DOHH2 (cell line): ENCODE measurements around the gene IGFLR1.

ENCODE experiments used
- EZH2phosphoT487 ChIP-seq: fragments of 200-600 bp; sonication (generic); IDR thresholded peaks from 2 replicates; pipeline ENCODE4 v1.6.1; 2017; ENCODE audit warnings: borderline replicate concordance, mild to moderate bottlenecking, antibody characterized with exemption, low read length, moderate library complexity, mixed read lengths
- TF ChIP-seq, protein P1 (sequence below): fragments of 200-600 bp; sonication (generic); IDR thresholded peaks from one replicate; pipeline ENCODE4 v1.5.1; 2014; ENCODE audit warnings: antibody characterized with exemption, mild to moderate bottlenecking, low read depth, low read length; ENCODE audit not compliant: poor library complexity, severe bottlenecking

- TF ChIP-seq, protein P1, sequence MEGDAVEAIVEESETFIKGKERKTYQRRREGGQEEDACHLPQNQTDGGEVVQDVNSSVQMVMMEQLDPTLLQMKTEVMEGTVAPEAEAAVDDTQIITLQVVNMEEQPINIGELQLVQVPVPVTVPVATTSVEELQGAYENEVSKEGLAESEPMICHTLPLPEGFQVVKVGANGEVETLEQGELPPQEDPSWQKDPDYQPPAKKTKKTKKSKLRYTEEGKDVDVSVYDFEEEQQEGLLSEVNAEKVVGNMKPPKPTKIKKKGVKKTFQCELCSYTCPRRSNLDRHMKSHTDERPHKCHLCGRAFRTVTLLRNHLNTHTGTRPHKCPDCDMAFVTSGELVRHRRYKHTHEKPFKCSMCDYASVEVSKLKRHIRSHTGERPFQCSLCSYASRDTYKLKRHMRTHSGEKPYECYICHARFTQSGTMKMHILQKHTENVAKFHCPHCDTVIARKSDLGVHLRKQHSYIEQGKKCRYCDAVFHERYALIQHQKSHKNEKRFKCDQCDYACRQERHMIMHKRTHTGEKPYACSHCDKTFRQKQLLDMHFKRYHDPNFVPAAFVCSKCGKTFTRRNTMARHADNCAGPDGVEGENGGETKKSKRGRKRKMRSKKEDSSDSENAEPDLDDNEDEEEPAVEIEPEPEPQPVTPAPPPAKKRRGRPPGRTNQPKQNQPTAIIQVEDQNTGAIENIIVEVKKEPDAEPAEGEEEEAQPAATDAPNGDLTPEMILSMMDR, result no peak
- TF ChIP-seq EZH2phosphoT487, result no peak
Measured at GRCh38 chr19:35720648-35721047, 21.6 kb downstream of the IGFLR1 start.
